Muscle layer of colon (tissue), 2 donors: ENCODE results near the gene ATP2A2.

ENCODE experiments used
- H3K27ac ChIP-seq: one replicate; pipeline ENCODE4 v1.7.0; 2013; ENCODE audit warnings: low read depth, mild to moderate bottlenecking, low read length, moderate library complexity
- H3K27me3 ChIP-seq, 2 donors: one replicate each; pipeline ENCODE4 v1.7.0; 2013; ENCODE audit warnings: low read length in 2 of 2, mild to moderate bottlenecking in 2 of 2; ENCODE audit not compliant: insufficient read depth in 2 of 2, control insufficient read depth in 1 of 2
- H3K36me3 ChIP-seq: one replicate; pipeline ENCODE4 v1.7.0; 2013; ENCODE audit warnings: mild to moderate bottlenecking, low read length; ENCODE audit not compliant: insufficient read depth
- H3K4me1 ChIP-seq: one replicate; pipeline ENCODE4 v1.7.0; 2013; ENCODE audit warnings: mild to moderate bottlenecking, low read length; ENCODE audit not compliant: insufficient read depth
- H3K4me3 ChIP-seq, 2 donors: one replicate each; pipeline ENCODE4 v1.7.0; 2013; ENCODE audit warnings: low read length in 2 of 2, low read depth in 1 of 2, mild to moderate bottlenecking in 1 of 2, moderate library complexity in 1 of 2
- H3K9ac ChIP-seq: one replicate; pipeline ENCODE4 v1.7.0; 2013; ENCODE audit warnings: low read length
- H3K9me3 ChIP-seq: one replicate; pipeline ENCODE4 v1.7.0; 2013; ENCODE audit warnings: mild to moderate bottlenecking, low read length
- donor health status: abdominal sarcoma.
- donor health status: Adenocarcinoma of cecum.

ATP2A2 gene

GRCh38 chr12:110280779-110281548 is at the start of gene ATP2A2:
ATP2A2 (plus strand) TSS chr12:110281247; CDS start chr12:110281790, 543 bp downstream.
- H3K36me3 ChIP-seq: peaks cover 8% of the 10 kb centered on the region
- H3K9ac ChIP-seq: peak within 1 kb of the TSS; percentile 63
- peak within 1 kb of the TSS; percentile 76 to 92 for H3K4me3 ChIP-seq
- peak within 1 kb of the TSS; percentile 96 for H3K27ac ChIP-seq
- no peaks in the 10 kb centered on the region for H3K27me3 ChIP-seq
- H3K4me1 ChIP-seq: peaks cover 39% of the 10 kb centered on the region
- no peaks in the 10 kb centered on the region for H3K9me3 ChIP-seq

GRCh38 chr12:110233212-110233903 is 47.7 kb upstream of the ATP2A2 start:
- H3K9ac ChIP-seq: no peak overlapping the region
- no peaks in the 10 kb centered on the region for H3K36me3 ChIP-seq
- no peak overlapping the region for H3K27ac ChIP-seq
- no peak overlapping the region for H3K4me3 ChIP-seq
- H3K4me1 ChIP-seq: no peaks in the 10 kb centered on the region
- H3K27me3 ChIP-seq: no peaks in the 10 kb centered on the region
- no peaks in the 10 kb centered on the region for H3K9me3 ChIP-seq

GRCh38 chr12:110234331-110234751 is 46.7 kb upstream of the ATP2A2 start:
- no peak overlapping the region for H3K27ac ChIP-seq
- no peaks in the 10 kb centered on the region for H3K4me1 ChIP-seq
- no peaks in the 10 kb centered on the region for H3K27me3 ChIP-seq
- H3K9ac ChIP-seq: no peak overlapping the region
- no peak overlapping the region for H3K4me3 ChIP-seq
- no peaks in the 10 kb centered on the region for H3K36me3 ChIP-seq
- no peaks in the 10 kb centered on the region for H3K9me3 ChIP-seq

DNA sequence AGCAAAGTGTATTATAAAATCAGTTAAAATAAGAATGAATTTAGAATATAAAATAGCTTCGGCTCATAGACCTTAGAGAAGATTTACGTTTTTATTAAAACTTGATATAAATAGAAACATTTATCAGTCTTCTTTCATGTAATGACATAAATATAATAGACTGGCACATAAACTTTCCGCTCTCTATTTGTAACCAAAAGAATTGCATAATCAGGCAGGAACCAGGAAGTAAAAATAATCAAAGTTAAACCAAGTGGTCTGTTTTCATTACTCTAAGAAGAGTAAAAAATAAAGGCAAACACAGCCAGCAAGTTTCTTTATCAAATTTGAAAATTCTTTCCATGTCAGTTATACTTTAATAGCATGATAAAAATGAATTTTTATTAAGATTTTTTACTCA is 46.3 kb upstream of the ATP2A2 start:
- H3K9ac ChIP-seq: no peak overlapping the region
- H3K9me3 ChIP-seq: no peaks in the 10 kb centered on the region
- H3K27ac ChIP-seq: no peak overlapping the region
- H3K36me3 ChIP-seq: no peaks in the 10 kb centered on the region
- H3K4me3 ChIP-seq: no peak overlapping the region
- no peaks in the 10 kb centered on the region for H3K4me1 ChIP-seq
- no peaks in the 10 kb centered on the region for H3K27me3 ChIP-seq

DNA sequence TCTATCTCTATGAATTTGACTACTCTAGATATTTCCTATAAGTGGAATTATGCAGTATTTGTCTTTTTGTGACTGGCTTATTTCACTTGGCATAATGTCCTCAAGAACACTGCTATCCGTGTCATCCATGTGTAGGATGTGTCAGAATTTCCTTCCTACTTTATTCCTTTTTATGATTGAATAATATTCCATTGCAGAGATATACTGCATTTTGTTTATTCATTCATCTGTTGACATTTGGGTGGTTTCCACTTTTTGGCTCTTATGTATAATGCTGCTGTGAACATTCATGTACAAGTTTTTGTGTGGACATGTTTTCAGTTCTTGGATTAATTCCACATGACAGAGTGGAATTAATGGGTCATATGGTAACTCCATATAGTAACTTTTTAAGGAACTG is 45.7 kb upstream of the ATP2A2 start:
- H3K4me3 ChIP-seq: no peak overlapping the region
- no peaks in the 10 kb centered on the region for H3K4me1 ChIP-seq
- H3K9me3 ChIP-seq: no peaks in the 10 kb centered on the region
- no peak overlapping the region for H3K27ac ChIP-seq
- H3K36me3 ChIP-seq: no peaks in the 10 kb centered on the region
- H3K27me3 ChIP-seq: no peaks in the 10 kb centered on the region
- no peak overlapping the region for H3K9ac ChIP-seq

GRCh38 chr12:110243227-110243626 is 37.8 kb upstream of the ATP2A2 start:
- Histone ChIP-seq H3K27ac (no peak overlapping the region), H3K4me1 (peaks cover 22% of the 10 kb centered on the region), H3K9me3 (no peaks in the 10 kb centered on the region), H3K36me3 (no peaks in the 10 kb centered on the region), H3K4me3 (no peak overlapping the region), H3K27me3 (no peaks in the 10 kb centered on the region), H3K9ac (no peak overlapping the region)

DNA sequence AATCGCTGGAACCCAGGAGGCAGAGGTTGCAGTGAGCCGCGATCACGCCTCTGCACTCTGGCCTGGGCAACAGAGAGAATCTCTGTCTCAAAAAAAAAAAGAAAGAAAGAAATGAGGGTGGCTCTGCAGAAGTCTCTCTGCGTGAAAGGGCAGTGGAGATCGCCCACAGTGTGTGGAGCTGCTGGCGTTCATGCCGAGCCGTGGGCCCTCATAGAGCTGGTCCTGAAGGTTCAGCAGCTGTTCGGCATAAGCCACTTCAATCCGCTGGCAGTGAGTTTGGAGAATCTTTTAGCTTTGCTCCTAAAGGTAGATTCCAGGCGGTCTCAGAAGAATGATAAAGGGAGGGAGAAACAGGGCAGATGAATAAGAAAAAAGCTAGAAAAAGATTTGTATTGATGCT is 36.7 kb upstream of the ATP2A2 start:
- Histone ChIP-seq H3K27me3 (no peaks in the 10 kb centered on the region), H3K9ac (no peak overlapping the region), H3K9me3 (no peaks in the 10 kb centered on the region), H3K27ac (no peak overlapping the region), H3K4me3 (no peak overlapping the region), H3K36me3 (no peaks in the 10 kb centered on the region), H3K4me1 (peaks cover 34% of the 10 kb centered on the region)

DNA sequence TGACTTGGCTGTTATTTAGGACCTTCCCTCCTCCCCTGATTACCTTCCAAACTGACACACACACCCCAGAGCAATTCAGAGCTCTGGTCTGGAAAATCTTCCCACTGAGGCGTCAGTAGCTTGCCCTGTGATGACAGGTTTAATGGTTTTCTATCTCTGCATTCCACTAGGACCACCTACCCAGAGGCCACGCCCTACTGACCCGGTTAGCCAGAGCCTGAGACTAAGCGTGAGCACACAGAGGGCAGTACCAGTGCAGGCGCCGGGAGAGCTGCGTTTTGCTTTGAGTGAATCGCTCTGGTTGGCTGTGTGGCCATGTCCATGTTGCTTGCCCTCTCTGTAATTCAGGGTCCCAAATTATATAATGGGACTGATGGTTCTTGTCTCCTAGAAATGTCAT is 36.2 kb upstream of the ATP2A2 start:
- no peaks in the 10 kb centered on the region for H3K27me3 ChIP-seq
- no peaks in the 10 kb centered on the region for H3K36me3 ChIP-seq
- H3K4me1 ChIP-seq: peaks cover 38% of the 10 kb centered on the region
- H3K9ac ChIP-seq: no peak overlapping the region
- H3K27ac ChIP-seq: no peak overlapping the region
- no peak overlapping the region for H3K4me3 ChIP-seq
- H3K9me3 ChIP-seq: no peaks in the 10 kb centered on the region

DNA sequence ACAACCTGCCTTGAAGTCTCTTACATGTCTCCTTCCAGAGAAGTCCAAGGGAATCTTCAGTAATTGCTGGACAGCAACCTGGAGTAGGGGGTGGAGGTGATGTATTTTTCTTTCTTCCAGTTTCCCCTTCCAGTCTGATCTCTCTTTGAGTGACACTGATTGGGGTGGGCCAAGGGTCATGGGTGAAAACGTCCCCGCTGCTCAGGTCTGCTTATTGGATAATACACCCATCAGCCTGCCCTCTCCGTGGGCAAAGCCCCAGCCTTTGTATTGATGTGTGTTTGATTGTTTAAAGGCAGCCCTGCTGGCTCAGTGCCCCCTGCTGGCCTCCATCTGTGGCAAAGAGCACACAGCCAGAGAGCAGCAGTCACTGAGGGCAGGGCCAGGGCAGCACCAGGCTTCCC is 35.7 kb upstream of the ATP2A2 start:
- H3K4me1 ChIP-seq: peaks cover 43% of the 10 kb centered on the region
- H3K4me3 ChIP-seq: no peak overlapping the region
- no peaks in the 10 kb centered on the region for H3K9me3 ChIP-seq
- no peak overlapping the region for H3K27ac ChIP-seq
- H3K9ac ChIP-seq: no peak overlapping the region
- no peaks in the 10 kb centered on the region for H3K27me3 ChIP-seq
- H3K36me3 ChIP-seq: no peaks in the 10 kb centered on the region

- Histone ChIP-seq H3K9ac (no peak overlapping the region), H3K9me3 (no peaks in the 10 kb centered on the region), H3K27me3 (no peaks in the 10 kb centered on the region), H3K4me1 (peaks cover 43% of the 10 kb centered on the region), H3K4me3 (no peak overlapping the region), H3K36me3 (no peaks in the 10 kb centered on the region), H3K27ac (peak overlapping the region; percentile 42)
These were observed 34.3 kb upstream of the ATP2A2 start for GRCh38 chr12:110246636-110247339.

GRCh38 chr12:110247340-110248095 is 33.5 kb upstream of the ATP2A2 start:
- Histone ChIP-seq H3K4me3 (no peak overlapping the region), H3K27me3 (no peaks in the 10 kb centered on the region)

More at GRCh38 chr12:110247340-110248095, 33.5 kb upstream of the ATP2A2 start:
- no peaks in the 10 kb centered on the region for H3K9me3 ChIP-seq
- peak overlapping the region; percentile 43 for H3K27ac ChIP-seq
- H3K4me1 ChIP-seq: peaks cover 43% of the 10 kb centered on the region
- H3K9ac ChIP-seq: no peak overlapping the region
- H3K36me3 ChIP-seq: no peaks in the 10 kb centered on the region
